Dendritic cell treated with granulocyte-macrophage colony-stimulating factor and Interleukin-4, amounts not matched to agents 40 ng/mL and 50 ng/mL, for 4 days (primary cell): ENCODE results near the gene CD248.
"Not testable (repeated sequence)": the region's sequence is repeated elsewhere in the genome, so short reads cannot be mapped to it uniquely, and the experiment has no call there.

Experiments
- H3K27ac Mint-ChIP-seq: one replicate; pipeline ENCODE4 v1.8.0; 2022; ENCODE audit warnings: mild to moderate bottlenecking, mixed read lengths
- H3K27me3 Mint-ChIP-seq: one replicate; pipeline ENCODE4 v1.8.0; 2022; ENCODE audit warnings: mild to moderate bottlenecking, mixed read lengths
- H3K36me3 Mint-ChIP-seq: one replicate; pipeline ENCODE4 v1.8.0; 2022; ENCODE audit warnings: low read depth, mixed read lengths
- H3K4me1 Mint-ChIP-seq: one replicate; pipeline ENCODE4 v1.8.0; 2022; ENCODE audit warnings: low read depth, mixed read lengths
- H3K4me3 Mint-ChIP-seq: one replicate; pipeline ENCODE4 v1.8.0; 2022; ENCODE audit warnings: mild to moderate bottlenecking, moderate library complexity, mixed read lengths
- H3K9me3 Mint-ChIP-seq: one replicate; pipeline ENCODE4 v1.8.0; 2022; ENCODE audit warnings: mixed read lengths
- intact Hi-C: fragments of 100-400 bp; cut with micrococcal nuclease; formaldehyde crosslinking; loops from one replicate; pipeline ENCODE4 v1.15.0; 2022

Gene CD248

DNA sequence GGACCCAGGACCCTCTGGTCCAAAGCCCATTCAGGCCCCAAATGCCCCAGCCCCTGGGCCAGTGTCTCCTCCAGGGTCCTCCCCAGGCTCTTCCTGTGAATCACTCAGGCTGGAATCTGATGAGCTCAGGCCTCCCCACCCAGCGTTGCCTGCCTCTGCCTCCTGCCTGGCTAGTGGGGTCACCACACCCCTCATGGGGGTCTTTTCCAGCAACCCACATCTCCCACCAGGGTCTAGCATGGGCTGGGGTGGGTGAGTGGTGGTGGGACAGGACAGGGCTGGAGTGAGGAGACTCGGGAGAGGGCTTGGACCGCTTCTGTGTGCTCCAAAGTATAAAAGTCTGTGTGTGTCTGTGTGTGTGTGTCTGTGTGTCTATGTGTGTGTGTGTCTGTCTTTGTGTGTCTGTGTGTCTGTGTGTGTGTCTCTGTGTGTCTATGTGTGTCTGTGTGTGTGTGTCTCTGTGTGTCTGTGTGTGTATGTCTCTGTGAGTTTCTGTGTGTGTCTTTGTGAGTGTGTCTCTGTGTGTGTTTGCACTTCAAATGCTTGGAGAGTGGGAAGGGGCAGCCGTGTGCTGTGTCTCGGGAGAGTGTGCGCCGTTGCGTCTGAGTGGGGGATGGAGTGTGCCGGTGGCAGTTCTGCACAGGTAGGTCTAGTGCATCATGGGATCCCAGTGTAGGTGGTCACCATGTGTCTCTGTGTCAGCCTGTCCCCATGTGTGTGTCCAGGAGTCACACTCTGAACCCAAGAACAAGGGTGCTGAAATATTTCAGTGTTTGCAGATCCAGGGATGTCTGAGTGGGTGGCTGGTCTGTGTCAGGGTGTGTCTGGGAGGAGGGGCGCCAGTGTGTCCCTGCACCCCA lies 10.6 kb upstream of the CD248 start:
- H3K4me1 Mint-ChIP-seq, result peaks cover 13% of the 10 kb centered on the region
- no peaks in the 10 kb centered on the region for H3K9me3 Mint-ChIP-seq
- H3K36me3 Mint-ChIP-seq, result peaks cover 9% of the 10 kb centered on the region
- H3K27me3 Mint-ChIP-seq, result peaks cover 5% of the 10 kb centered on the region
- H3K4me3 Mint-ChIP-seq, result no peak overlapping the region
- intact Hi-C loops, result loop anchor here (1.0 kb wide), 1 partner anchor 16 kb away; no protein-coding TSS in a partner anchor
- no peak overlapping the region for H3K27ac Mint-ChIP-seq

- Mint-ChIP-seq H3K4me3 (no peak overlapping the region), H3K36me3 (peaks cover under 1% of the 10 kb centered on the region), H3K27ac (peak overlapping the region; percentile 1), H3K27me3 (peaks cover 5% of the 10 kb centered on the region), H3K4me1 (peaks cover 13% of the 10 kb centered on the region), H3K9me3 (no peaks in the 10 kb centered on the region)
- intact Hi-C loops, result no loop called here
These were observed 9.6 kb upstream of the CD248 start for GRCh38 chr11:66326261-66327111.

GRCh38 chr11:66325263-66325671 lies 8.4 kb upstream of the CD248 start:
- H3K4me3 Mint-ChIP-seq, result no peak overlapping the region
- no peaks in the 10 kb centered on the region for H3K36me3 Mint-ChIP-seq
- H3K27me3 Mint-ChIP-seq, result peaks cover 6% of the 10 kb centered on the region
- H3K4me1 Mint-ChIP-seq, result peaks cover 13% of the 10 kb centered on the region
- H3K9me3 Mint-ChIP-seq, result no peaks in the 10 kb centered on the region
- intact Hi-C loops, result no loop called here
- H3K27ac Mint-ChIP-seq, result no peak overlapping the region

- Mint-ChIP-seq H3K27me3 (peaks cover 4% of the 10 kb centered on the region), H3K4me3 (no peak overlapping the region), H3K27ac (no peak overlapping the region), H3K36me3 (no peaks in the 10 kb centered on the region), H3K4me1 (peaks cover 13% of the 10 kb centered on the region), H3K9me3 (no peaks in the 10 kb centered on the region)
- intact Hi-C loops, result no loop called here
These were observed 7.8 kb upstream of the CD248 start for GRCh38 chr11:66324664-66325063.

DNA sequence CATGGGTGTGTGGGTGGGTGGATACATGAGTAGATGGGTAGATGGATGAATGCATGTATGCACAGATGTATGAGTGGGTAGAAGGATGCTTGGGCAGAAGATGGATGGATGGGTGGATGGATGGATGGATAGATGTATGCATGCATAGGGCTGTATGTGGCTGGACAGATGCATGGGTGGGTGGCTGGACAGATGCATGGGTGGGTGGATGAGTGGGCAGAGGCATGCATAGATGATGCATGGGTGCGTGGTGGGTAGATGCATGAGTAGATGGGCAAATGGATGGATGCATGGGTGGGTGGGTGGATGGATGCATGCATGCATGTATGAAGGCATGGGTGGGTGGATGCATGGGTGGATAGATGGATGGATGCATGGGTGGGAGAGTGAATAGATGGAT lies 6.8 kb upstream of the CD248 start:
- intact Hi-C loops, result no loop called here
- Mint-ChIP-seq H3K4me1 (peaks cover 19% of the 10 kb centered on the region), H3K4me3 (no peak overlapping the region), H3K27me3 (peaks cover 4% of the 10 kb centered on the region), H3K27ac (no peak overlapping the region), H3K36me3 (no peaks in the 10 kb centered on the region), H3K9me3 (no peaks in the 10 kb centered on the region)

DNA sequence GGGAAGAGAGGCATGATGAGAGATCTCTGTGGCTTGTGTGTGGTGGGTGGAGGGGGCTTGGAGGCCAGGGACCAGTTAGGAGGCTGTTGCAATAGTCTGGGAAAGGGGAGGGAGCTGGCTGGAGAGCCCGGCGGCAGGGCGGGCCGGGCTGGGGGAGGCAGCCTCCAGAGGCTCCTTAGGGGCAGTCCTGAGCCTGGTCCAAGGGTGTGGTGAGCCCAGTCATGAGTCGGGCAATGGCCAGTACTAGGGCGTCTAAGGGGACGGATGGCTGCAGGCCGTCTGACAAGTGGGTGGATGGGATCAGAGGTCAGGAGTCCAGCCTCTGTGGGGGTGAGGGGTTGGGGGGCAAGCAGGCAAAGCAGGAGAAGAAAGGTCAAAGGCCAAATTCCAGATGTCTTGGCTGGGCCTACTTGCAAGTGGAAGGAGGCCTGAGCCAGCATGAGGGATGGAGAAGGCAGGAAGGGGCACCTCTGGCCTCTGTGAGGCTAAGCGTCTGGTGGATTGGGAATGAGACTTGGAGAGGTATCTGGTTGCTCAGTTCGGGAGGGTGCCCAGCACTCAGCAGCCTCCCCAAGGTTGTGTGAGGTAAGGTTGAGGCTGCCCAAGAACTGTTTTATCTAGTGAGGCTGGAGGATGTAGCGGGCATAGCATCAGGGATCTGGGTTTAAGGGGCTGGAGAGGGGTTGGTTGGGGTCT lies 6.0 kb upstream of the CD248 start:
- no peak overlapping the region for H3K27ac Mint-ChIP-seq
- no peak overlapping the region for H3K4me3 Mint-ChIP-seq

DNA sequence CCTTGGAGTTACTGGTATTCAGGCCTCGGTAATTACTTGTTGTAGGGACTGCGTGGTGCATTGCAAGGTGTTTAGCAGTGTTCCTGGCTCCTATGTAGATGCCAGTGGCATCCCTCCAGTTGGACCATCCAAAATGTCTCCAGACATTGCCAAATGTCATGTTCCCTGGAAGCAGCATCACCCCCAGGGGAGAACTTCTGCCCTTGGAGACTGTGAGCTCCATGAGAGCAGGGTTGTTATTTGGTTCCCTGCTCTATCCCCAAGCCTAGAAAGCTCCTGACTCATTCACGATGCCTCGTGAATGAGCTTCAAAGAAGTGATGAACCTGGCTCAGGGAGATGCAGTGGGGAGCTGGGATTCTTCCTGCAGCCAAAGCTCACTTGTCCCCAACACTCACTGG lies 4.8 kb upstream of the CD248 start:
- H3K27ac Mint-ChIP-seq, result no peak overlapping the region
- H3K36me3 Mint-ChIP-seq, result no peaks in the 10 kb centered on the region
- H3K4me3 Mint-ChIP-seq, result no peak overlapping the region
- peaks cover 7% of the 10 kb centered on the region for H3K27me3 Mint-ChIP-seq
- intact Hi-C loops, result no loop called here
- peaks cover 31% of the 10 kb centered on the region for H3K4me1 Mint-ChIP-seq
- H3K9me3 Mint-ChIP-seq, result no peaks in the 10 kb centered on the region

More for the DNA sequence above, 6.0 kb upstream of the CD248 start:
- H3K36me3 Mint-ChIP-seq, result no peaks in the 10 kb centered on the region
- H3K9me3 Mint-ChIP-seq, result no peaks in the 10 kb centered on the region
- peaks cover 4% of the 10 kb centered on the region for H3K27me3 Mint-ChIP-seq
- H3K4me1 Mint-ChIP-seq, result peaks cover 22% of the 10 kb centered on the region
- intact Hi-C loops, result no loop called here

DNA sequence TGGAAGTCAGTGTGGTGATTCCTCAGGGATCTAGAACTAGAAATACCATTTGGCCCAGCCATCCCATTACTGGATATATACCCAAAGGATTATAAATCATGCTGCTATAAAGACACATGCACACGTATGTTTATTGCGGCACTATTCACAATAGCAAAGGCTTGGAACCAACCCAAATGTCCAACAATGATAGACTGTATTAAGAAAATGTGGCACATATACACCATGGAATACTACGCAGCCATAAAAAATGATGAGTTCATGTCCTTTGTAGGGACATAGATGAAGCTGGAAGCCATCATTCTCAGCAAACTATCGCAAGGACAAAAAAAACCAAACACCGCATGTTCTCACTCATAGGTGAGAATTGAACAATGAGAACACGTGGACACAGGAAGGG lies 3.9 kb upstream of the CD248 start:
- H3K4me1 Mint-ChIP-seq, result peaks cover 27% of the 10 kb centered on the region
- H3K9me3 Mint-ChIP-seq, result not testable (repeated sequence)

GRCh38 chr11:66320289-66320688 lies 3.4 kb upstream of the CD248 start:
- H3K36me3 Mint-ChIP-seq, H3K9me3 Mint-ChIP-seq, intact Hi-C loops, H3K4me3 Mint-ChIP-seq, H3K27ac Mint-ChIP-seq: not testable (repeated sequence)
- Mint-ChIP-seq H3K27me3 (peaks cover 15% of the 10 kb centered on the region), H3K4me1 (peaks cover 27% of the 10 kb centered on the region)

More for the DNA sequence above, 3.9 kb upstream of the CD248 start:
- intact Hi-C loops, H3K36me3 Mint-ChIP-seq, H3K27ac Mint-ChIP-seq, H3K4me3 Mint-ChIP-seq: not testable (repeated sequence)
- peaks cover 11% of the 10 kb centered on the region for H3K27me3 Mint-ChIP-seq

GRCh38 chr11:66318600-66318970 lies 1.7 kb upstream of the CD248 start:
- H3K36me3 Mint-ChIP-seq, result no peaks in the 10 kb centered on the region
- H3K4me1 Mint-ChIP-seq, result peaks cover 39% of the 10 kb centered on the region
- intact Hi-C loops, result no loop called here
- peak overlapping the region; percentile 45 for H3K27ac Mint-ChIP-seq
- no peaks in the 10 kb centered on the region for H3K9me3 Mint-ChIP-seq
- H3K27me3 Mint-ChIP-seq, result peaks cover 27% of the 10 kb centered on the region
- no peak overlapping the region for H3K4me3 Mint-ChIP-seq

- peaks cover 45% of the 10 kb centered on the region for H3K4me1 Mint-ChIP-seq
- no peak overlapping the region for H3K4me3 Mint-ChIP-seq
- peak overlapping the region; percentile 45 for H3K27ac Mint-ChIP-seq
- intact Hi-C loops, result no loop called here
- peaks cover 27% of the 10 kb centered on the region for H3K27me3 Mint-ChIP-seq
- no peaks in the 10 kb centered on the region for H3K9me3 Mint-ChIP-seq
- no peaks in the 10 kb centered on the region for H3K36me3 Mint-ChIP-seq
These were observed 1.1 kb upstream of the CD248 start for GRCh38 chr11:66317723-66318599.

GRCh38 chr11:66317322-66317722 lies 478 bp upstream of the CD248 start:
- no peaks in the 10 kb centered on the region for H3K36me3 Mint-ChIP-seq
- no peak overlapping the region for H3K4me3 Mint-ChIP-seq
- no peaks in the 10 kb centered on the region for H3K9me3 Mint-ChIP-seq
- H3K27me3 Mint-ChIP-seq, result peaks cover 27% of the 10 kb centered on the region
- intact Hi-C loops, result no loop called here
- H3K4me1 Mint-ChIP-seq, result peaks cover 46% of the 10 kb centered on the region
- peak overlapping the region; percentile 45 for H3K27ac Mint-ChIP-seq
